SU-DHL-6 (cell line): ENCODE data around the gene DRGX.

ENCODE experiments used
- EZH2phosphoT487 ChIP-seq: fragments of 200-600 bp; sonication (generic), shearing (Covaris generic); conservative IDR thresholded peaks from 2 replicates; pipeline ENCODE4 v1.6.1; 2018; ENCODE audit warnings: mild to moderate bottlenecking, antibody characterized with exemption, low read length, moderate library complexity, mixed read lengths
- TF ChIP-seq, protein P1 (sequence below): fragments of 200-600 bp; sonication (generic); IDR thresholded peaks from one replicate; pipeline ENCODE4 v1.5.1; 2017; ENCODE audit warnings: antibody characterized with exemption, mild to moderate bottlenecking, low read length, moderate library complexity; ENCODE audit not compliant: insufficient read depth, poor library complexity, severe bottlenecking

DNA sequence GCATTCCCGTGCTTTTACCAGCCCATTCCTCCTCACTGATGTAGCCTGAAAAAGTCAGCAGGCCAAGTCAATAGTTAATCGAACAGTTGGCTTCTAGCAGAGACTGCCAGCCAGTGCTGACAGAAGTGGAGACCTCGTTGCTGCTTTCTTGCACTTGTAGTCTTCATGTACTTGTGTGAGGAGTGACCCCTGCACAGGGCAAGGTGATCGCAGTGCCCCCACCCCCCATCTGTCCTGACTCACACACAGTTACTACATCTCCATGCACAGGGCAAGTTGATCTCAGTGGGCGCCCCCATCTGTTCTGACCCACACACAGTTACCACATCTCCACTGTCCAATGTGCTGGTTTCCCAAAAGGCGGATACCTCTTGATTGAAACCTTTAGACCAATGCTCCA, 62.7 kb downstream of the DRGX start:
- no peak for TF ChIP-seq EZH2phosphoT487
- TF ChIP-seq, protein P1, sequence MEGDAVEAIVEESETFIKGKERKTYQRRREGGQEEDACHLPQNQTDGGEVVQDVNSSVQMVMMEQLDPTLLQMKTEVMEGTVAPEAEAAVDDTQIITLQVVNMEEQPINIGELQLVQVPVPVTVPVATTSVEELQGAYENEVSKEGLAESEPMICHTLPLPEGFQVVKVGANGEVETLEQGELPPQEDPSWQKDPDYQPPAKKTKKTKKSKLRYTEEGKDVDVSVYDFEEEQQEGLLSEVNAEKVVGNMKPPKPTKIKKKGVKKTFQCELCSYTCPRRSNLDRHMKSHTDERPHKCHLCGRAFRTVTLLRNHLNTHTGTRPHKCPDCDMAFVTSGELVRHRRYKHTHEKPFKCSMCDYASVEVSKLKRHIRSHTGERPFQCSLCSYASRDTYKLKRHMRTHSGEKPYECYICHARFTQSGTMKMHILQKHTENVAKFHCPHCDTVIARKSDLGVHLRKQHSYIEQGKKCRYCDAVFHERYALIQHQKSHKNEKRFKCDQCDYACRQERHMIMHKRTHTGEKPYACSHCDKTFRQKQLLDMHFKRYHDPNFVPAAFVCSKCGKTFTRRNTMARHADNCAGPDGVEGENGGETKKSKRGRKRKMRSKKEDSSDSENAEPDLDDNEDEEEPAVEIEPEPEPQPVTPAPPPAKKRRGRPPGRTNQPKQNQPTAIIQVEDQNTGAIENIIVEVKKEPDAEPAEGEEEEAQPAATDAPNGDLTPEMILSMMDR: no peak
